Measurements from ENCODE around the gene MRPL55. TPM values are rescaled to one million over a fixed set of nuclear protein-coding genes. Genes with fewer than 3 reads are reported as not detected.

MRPL55 gene
- total and polyA plus RNA-seq, 2 of the 13 experiments (the other 11 are each of a cell fraction or from before 2014, with no cell fraction given) = 58.6 to 92.9 TPM

DNA sequence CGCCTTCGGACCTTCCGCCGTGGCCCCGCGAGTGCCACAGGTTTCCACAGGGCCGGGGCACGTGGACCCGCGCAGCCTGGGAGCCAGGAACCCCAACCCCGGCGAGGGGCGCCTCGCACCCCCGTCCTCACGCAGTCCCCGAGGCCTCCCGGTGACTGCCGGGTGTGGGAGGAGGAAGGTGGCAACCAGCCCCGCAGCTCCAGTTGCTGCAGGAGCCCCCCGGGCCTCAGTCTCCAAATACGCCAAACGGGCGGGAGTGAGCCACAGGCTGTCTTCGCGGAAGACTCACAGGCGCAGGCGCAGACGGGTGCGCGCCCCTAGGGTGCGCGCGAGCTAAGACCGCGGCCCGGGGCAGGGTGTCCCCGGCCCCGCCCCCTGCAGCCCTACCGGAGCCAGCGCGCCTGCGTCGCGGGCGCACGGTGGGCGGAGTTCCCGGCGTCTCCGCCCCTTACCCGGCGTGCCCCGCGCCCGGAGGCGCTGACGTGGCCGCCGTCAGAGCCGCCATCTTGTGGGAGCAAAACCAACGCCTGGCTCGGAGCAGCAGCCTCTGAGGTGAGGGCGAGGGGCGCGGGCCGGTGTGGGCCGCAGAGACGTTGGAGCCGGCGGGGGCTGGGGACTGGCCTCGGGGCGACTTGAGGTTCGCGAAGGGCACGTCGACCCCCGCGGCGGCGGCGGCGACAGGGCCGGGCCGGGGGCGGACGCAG, 26.7 kb downstream of the MRPL55 start, which contains the start of gene ARF1 (continued):
- TF ChIP-seq, protein P1, sequence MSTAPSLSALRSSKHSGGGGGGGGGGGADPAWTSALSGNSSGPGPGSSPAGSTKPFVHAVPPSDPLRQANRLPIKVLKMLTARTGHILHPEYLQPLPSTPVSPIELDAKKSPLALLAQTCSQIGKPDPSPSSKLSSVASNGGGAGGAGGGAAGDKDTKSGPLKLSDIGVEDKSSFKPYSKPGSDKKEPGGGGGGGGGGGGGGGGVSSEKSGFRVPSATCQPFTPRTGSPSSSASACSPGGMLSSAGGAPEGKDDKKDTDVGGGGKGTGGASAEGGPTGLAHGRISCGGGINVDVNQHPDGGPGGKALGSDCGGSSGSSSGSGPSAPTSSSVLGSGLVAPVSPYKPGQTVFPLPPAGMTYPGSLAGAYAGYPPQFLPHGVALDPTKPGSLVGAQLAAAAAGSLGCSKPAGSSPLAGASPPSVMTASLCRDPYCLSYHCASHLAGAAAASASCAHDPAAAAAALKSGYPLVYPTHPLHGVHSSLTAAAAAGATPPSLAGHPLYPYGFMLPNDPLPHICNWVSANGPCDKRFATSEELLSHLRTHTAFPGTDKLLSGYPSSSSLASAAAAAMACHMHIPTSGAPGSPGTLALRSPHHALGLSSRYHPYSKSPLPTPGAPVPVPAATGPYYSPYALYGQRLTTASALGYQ (CRISPR knock-in tag; IDR thresholded peaks at IDR 0.05) = no peak
- TF ChIP-seq ZNF30 (CRISPR knock-in tag; IDR thresholded peaks at IDR 0.05) (no peak; the same call in 1 of the 2 replicates), ZNF264 (CRISPR knock-in tag; IDR thresholded peaks at IDR 0.05) (no peak), ZNF337 (CRISPR knock-in tag; IDR thresholded peaks at IDR 0.05; ENCODE audit: borderline replicate concordance, low read depth) (no peak), ZNF121 (CRISPR knock-in tag; IDR thresholded peaks at IDR 0.05) (no peak), AKAP8 (CRISPR knock-in tag; IDR thresholded peaks at IDR 0.05) (no peak), NRL (CRISPR knock-in tag; IDR thresholded peaks at IDR 0.05; ENCODE audit: borderline replicate concordance) (no peak; the same call in 1 of the 2 replicates), ZNF10 (CRISPR knock-in tag; IDR thresholded peaks at IDR 0.05; ENCODE audit: borderline replicate concordance, low read depth) (no peak), SNAI1 (CRISPR knock-in tag; IDR thresholded peaks at IDR 0.05; ENCODE audit: borderline replicate concordance) (no peak), ZSCAN21 (CRISPR knock-in tag; IDR thresholded peaks at IDR 0.05; ENCODE audit: borderline replicate concordance) (no peak; the same call in 1 of the 2 replicates), GATA4 (IDR thresholded peaks at IDR 0.05; ENCODE audit: borderline replicate concordance, low read depth) (no peak), SP1 (IDR thresholded peaks at IDR 0.05) (no peak), SP1 (CRISPR knock-in tag; IDR thresholded peaks at IDR 0.05) (peak; percentile 88), CBX1 (IDR thresholded peaks at IDR 0.05; ENCODE audit: low read depth) (peak; percentile 66), ZFP41 (CRISPR knock-in tag; IDR thresholded peaks at IDR 0.05; ENCODE audit: borderline replicate concordance) (0 out of 2 replicates have a peak, but pooled peaks have one; percentile 70), PITX1 (CRISPR knock-in tag; IDR thresholded peaks at IDR 0.05) (no peak), ZNF451 (CRISPR knock-in tag; IDR thresholded peaks at IDR 0.05) (no peak; the same call in 1 of the 2 replicates), ZNF841 (CRISPR knock-in tag; IDR thresholded peaks at IDR 0.05; ENCODE audit: borderline replicate concordance) (no peak), JUNB (CRISPR knock-in tag; IDR thresholded peaks at IDR 0.05; ENCODE audit: borderline replicate concordance) (no peak), ZNF605 (CRISPR knock-in tag; IDR thresholded peaks at IDR 0.05) (peak; percentile 58; the same call in 1 of the 2 replicates)
- TF ChIP-seq, protein P2, sequence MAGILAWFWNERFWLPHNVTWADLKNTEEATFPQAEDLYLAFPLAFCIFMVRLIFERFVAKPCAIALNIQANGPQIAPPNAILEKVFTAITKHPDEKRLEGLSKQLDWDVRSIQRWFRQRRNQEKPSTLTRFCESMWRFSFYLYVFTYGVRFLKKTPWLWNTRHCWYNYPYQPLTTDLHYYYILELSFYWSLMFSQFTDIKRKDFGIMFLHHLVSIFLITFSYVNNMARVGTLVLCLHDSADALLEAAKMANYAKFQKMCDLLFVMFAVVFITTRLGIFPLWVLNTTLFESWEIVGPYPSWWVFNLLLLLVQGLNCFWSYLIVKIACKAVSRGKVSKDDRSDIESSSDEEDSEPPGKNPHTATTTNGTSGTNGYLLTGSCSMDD (CRISPR knock-in tag; IDR thresholded peaks at IDR 0.05) = no peak
- TF ChIP-seq, protein P3, sequence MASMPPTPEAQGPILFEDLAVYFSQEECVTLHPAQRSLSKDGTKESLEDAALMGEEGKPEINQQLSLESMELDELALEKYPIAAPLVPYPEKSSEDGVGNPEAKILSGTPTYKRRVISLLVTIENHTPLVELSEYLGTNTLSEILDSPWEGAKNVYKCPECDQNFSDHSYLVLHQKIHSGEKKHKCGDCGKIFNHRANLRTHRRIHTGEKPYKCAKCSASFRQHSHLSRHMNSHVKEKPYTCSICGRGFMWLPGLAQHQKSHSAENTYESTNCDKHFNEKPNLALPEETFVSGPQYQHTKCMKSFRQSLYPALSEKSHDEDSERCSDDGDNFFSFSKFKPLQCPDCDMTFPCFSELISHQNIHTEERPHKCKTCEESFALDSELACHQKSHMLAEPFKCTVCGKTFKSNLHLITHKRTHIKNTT (CRISPR knock-in tag; IDR thresholded peaks at IDR 0.05) = no peak
- TF ChIP-seq, protein P4, sequence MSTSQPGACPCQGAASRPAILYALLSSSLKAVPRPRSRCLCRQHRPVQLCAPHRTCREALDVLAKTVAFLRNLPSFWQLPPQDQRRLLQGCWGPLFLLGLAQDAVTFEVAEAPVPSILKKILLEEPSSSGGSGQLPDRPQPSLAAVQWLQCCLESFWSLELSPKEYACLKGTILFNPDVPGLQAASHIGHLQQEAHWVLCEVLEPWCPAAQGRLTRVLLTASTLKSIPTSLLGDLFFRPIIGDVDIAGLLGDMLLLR (CRISPR knock-in tag; IDR thresholded peaks at IDR 0.05) = no peak
- TF ChIP-seq, protein P5, sequence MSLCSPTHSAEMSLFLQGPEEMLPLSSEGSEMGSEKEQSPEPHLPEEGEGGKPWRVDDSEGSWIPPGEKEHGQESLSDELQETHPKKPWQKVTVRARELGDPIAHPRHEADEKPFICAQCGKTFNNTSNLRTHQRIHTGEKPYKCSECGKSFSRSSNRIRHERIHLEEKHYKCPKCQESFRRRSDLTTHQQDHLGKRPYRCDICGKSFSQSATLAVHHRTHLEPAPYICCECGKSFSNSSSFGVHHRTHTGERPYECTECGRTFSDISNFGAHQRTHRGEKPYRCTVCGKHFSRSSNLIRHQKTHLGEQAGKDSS (CRISPR knock-in tag; IDR thresholded peaks at IDR 0.05; ENCODE audit: borderline replicate concordance, low read depth) = no peak

Data from HepG2 (cell line).